Coronary artery (tissue), 2 donors: ENCODE data around the gene NUTF2.
A peak's percentile ranks its signal among the peaks of the same experiment; 100 is the strongest.

Source experiments
- DNase-seq: peaks from one replicate; pipeline ENCODE4 v3.0.0-alpha.2; 2017; ENCODE audit warnings: low spot score
- H3K27ac ChIP-seq, 2 donors: fragments of 200-600 bp; sonication (generic); one replicate each; pipeline ENCODE4 v1.5.1; 2016 to 2019
- H3K4me3 ChIP-seq: fragments of 200-600 bp; sonication (generic); 2 replicates; pipeline ENCODE4 v1.5.1; 2016; ENCODE audit warnings: mild to moderate bottlenecking, moderate library complexity
- TF ChIP-seq, protein P1 (sequence below): fragments of 200-600 bp; sonication (generic); IDR thresholded peaks from one replicate; pipeline ENCODE4 v1.5.1; 2019; ENCODE audit warnings: antibody characterized with exemption

The NUTF2 gene

DNA sequence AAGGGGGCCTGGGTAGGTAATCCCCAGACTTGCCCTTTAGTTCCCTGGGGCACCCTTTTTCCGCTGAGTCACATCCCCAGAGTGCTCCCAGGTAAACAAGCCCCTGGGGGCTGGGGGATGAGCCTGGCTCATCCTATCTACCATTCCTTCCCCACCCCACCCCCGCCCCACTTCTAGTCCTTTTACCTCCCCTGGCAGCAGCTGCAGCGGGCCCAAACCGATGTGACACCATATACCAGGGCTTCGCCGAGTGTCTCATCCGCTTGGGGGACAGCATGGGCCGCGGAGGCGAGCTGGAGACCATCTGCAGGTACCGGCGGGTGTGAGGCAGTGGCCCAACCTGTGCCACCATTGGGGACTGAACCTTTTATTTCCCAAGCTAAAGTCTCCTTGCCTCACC is 38.8 kb downstream of the NUTF2 start:
- TF ChIP-seq, protein P1, sequence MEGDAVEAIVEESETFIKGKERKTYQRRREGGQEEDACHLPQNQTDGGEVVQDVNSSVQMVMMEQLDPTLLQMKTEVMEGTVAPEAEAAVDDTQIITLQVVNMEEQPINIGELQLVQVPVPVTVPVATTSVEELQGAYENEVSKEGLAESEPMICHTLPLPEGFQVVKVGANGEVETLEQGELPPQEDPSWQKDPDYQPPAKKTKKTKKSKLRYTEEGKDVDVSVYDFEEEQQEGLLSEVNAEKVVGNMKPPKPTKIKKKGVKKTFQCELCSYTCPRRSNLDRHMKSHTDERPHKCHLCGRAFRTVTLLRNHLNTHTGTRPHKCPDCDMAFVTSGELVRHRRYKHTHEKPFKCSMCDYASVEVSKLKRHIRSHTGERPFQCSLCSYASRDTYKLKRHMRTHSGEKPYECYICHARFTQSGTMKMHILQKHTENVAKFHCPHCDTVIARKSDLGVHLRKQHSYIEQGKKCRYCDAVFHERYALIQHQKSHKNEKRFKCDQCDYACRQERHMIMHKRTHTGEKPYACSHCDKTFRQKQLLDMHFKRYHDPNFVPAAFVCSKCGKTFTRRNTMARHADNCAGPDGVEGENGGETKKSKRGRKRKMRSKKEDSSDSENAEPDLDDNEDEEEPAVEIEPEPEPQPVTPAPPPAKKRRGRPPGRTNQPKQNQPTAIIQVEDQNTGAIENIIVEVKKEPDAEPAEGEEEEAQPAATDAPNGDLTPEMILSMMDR: no peak
- DNase-seq: no peak
- peak overlapping the region; percentile 26 to 68 for H3K27ac ChIP-seq
- H3K4me3 ChIP-seq: no peak overlapping the region

DNA sequence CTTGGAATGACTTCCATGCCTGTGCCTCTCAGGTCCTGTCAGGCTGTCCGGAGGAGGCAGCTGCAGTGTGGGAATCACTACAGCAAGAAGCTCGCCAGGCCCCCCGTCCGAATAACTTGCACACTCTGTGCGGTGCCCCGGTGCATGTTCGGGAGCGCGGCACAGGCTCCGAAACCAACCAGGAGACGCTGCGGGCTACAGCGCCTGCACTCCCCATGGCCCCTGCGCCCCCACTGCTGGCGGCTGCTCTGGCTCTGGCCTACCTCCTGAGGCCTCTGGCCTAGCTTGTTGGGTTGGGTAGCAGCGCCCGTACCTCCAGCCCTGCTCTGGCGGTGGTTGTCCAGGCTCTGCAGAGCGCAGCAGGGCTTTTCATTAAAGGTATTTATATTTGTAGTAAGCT is 39.2 kb downstream of the NUTF2 start:
- TF ChIP-seq, protein P1: no peak
- Histone ChIP-seq H3K27ac (no peak overlapping the region), H3K4me3 (no peak overlapping the region)

DNA sequence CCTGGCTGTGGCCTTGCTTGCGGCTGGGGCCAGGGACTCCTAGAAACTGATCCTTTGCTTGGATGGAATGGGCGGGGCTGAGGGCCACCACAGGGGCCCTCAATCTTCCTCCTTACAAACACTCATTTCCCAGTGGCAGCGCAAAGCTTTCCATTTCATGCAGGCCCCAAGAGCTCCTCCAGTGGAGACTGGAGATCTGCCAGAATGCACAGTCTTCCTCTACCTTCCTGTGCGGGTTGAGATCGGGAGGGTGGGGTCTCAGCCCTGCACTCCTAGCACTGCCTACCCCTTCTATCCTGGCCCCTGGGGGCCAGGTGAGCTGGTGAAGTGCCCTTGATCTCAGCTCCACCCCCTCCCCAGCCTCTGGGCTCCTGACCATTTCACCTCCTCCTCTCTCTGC is 39.7 kb downstream of the NUTF2 start:
- no peak for DNase-seq
- TF ChIP-seq, protein P1: no peak

More for the DNA sequence above, 39.2 kb downstream of the NUTF2 start:
- no peak for DNase-seq

DNA sequence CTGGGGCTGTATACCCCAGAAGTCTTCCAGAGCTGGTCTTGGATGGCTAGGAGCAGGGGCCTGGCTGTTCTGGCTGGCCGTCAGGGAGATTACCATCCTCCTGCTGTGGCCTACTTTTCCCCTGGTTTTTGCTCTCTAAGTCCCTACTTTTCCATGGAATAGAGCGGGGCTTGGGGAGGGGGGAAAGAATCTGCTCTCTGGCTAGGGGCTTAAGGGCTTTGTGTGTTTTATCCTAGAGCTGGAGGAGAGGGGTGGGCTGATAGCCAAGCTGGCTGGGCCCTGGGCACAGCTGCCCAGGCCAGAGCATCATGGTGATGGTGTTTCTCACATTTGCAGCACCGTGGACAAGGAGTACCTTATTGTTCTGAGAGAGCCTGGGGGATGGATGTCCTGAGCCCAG is 41.6 kb downstream of the NUTF2 start:
- DNase-seq: no peak

More for the DNA sequence above, 39.7 kb downstream of the NUTF2 start:
- Histone ChIP-seq H3K27ac (no peak overlapping the region), H3K4me3 (no peak overlapping the region)

DNA sequence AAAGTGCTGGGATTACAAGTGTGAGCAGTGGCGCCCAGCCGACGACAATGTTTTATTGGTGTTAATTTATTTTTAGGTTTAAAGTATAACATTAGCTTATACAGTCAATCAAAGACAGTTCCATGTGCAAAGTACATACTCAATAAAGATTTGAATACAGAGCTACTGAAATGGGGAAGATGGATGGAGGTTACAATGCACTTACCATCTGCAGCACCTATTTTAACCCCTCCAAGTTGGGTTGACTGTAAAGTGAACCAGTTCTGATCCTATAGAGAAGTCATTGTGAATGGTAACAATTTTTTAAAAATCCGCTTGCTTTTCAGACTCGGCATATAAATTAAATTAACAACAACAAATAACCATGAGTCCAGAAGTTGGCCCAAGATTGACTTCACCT is 45.6 kb downstream of the NUTF2 start:
- peak overlapping the region; percentile 86 to 95 for H3K27ac ChIP-seq
- DNase-seq: no peak
- TF ChIP-seq, protein P1: no peak
- H3K4me3 ChIP-seq: peak overlapping the region; percentile 88

More for the DNA sequence above, 41.6 kb downstream of the NUTF2 start:
- H3K27ac ChIP-seq: no peak overlapping the region
- H3K4me3 ChIP-seq: no peak overlapping the region
- TF ChIP-seq, protein P1: no peak

DNA sequence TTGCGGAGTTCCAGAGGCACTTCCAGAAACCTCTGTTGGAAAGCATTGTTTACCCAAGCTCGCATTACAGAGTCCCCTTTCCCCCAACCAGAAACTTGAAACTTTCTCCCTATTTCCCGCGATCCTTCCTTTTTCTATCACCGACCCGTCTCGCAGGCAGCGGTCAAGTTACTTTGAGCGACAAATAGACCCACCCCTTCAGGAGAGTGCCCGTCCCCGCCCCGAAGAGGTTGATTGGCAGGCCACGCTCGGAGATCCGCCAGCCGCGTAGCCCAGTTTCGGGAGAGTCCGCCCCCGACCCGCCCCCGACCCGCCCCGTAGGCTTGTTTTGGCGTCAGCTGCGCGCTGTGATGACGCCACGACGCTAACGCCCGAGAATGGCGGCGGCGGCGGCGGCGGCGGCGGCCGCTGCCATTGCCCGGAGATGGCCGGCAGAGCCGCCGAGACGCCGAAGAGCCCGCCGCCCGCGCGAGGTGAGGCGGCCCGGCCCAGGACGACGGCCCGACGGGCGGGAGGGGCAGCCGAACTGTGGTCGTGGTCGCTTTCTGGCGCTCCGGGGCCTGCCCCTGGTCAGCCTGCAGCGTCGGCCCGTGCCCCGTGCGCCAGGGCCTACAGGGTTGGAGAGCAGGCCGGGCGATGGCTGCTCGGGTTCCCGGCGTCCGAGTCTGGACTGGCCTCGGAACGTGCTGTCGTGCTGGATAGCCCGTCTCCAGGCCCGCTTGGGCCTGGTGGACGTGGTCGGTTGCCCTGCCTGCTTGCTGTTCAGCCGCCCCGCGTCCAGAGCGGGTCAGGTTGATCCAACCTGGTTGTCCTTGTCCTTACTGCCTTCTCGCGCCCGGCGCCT is 46.4 kb downstream of the NUTF2 start, which contains the start of gene PSKH1:
Gene PSKH1 (plus strand): TSS at position 356 of the 844 bp plus-strand sequence. CDS start 15,496 bp downstream, outside the sequence.
- H3K27ac ChIP-seq: peak within 1 kb of the TSS; percentile 86 to 95
- TF ChIP-seq, protein P1: no peak
- peak within 1 kb of the TSS; percentile 88 for H3K4me3 ChIP-seq
- DNase-seq: peak; percentile 97
